Mesodermal cell (in vitro differentiated cells): Measurements from ENCODE around the gene KLF9.
A peak's percentile ranks its signal among the peaks of the same experiment; 100 is the strongest.

Experiments used
- H3K27ac ChIP-seq: 2 replicates; pipeline ENCODE4 v1.7.0; 2013; ENCODE audit warnings: mild to moderate bottlenecking, low read depth, low read length, moderate library complexity; ENCODE audit not compliant: severe bottlenecking
- H3K36me3 ChIP-seq: 2 replicates; pipeline ENCODE4 v1.7.1; 2013; ENCODE audit warnings: mild to moderate bottlenecking, low read length, moderate library complexity; ENCODE audit not compliant: control insufficient read depth, insufficient read depth
- H3K4me1 ChIP-seq: one replicate; pipeline ENCODE4 v1.7.1; 2013; ENCODE audit warnings: mild to moderate bottlenecking, low read length; ENCODE audit not compliant: insufficient read depth, control insufficient read depth, poor library complexity, severe bottlenecking
- H3K4me3 ChIP-seq: 2 replicates; pipeline ENCODE4 v1.7.0; 2013; ENCODE audit warnings: low read length, control low read depth, mild to moderate bottlenecking; ENCODE audit not compliant: insufficient read depth, poor library complexity, severe bottlenecking; ENCODE audit errors: extremely low read depth
- H3K9me3 ChIP-seq: 2 replicates; pipeline ENCODE4 v1.7.1; 2013; ENCODE audit warnings: mild to moderate bottlenecking, low read length, moderate library complexity; ENCODE audit not compliant: control insufficient read depth
- WGBS, 2 experiments: methylation state at CpG; one replicate each; pipeline ENCODE4 v1.1.5; 2013; ENCODE audit warnings: missing lambda C conversion rate in 2 of 2; ENCODE audit not compliant: insufficient coverage in 2 of 2; 5-methylcytosine and 5-hydroxymethylcytosine counted together

Gene KLF9

GRCh38 chr9:70411121-70411929 is 3.1 kb downstream of the KLF9 start:
- no peaks in the 10 kb centered on the region for H3K36me3 ChIP-seq
- peaks cover 8% of the 10 kb centered on the region for H3K4me1 ChIP-seq
- 78 to 83% methylated on average over 11 to 15 of the region's 15 CpGs for WGBS, 2 experiments
- H3K9me3 ChIP-seq, result no peaks in the 10 kb centered on the region
- peak overlapping the region; percentile 51 for H3K4me3 ChIP-seq
- no peak overlapping the region for H3K27ac ChIP-seq

- Histone ChIP-seq H3K27ac (no peak overlapping the region), H3K9me3 (no peaks in the 10 kb centered on the region), H3K4me3 (no peak overlapping the region), H3K36me3 (no peaks in the 10 kb centered on the region), H3K4me1 (peaks cover 8% of the 10 kb centered on the region)
- WGBS, 2 experiments, result 83% methylated on average over 1 of the region's 1 CpG; no CpG with 5 or more reads in 1 of the 2 experiments
Measured at GRCh38 chr9:70410368-70410767, 4.1 kb downstream of the KLF9 start.

- no peak overlapping the region for H3K4me3 ChIP-seq
Measured at GRCh38 chr9:70409800-70410199, 4.7 kb downstream of the KLF9 start.

GRCh38 chr9:70409280-70409679 is 5.2 kb downstream of the KLF9 start:
- Histone ChIP-seq H3K36me3 (no peaks in the 10 kb centered on the region), H3K4me3 (no peak overlapping the region), H3K27ac (no peak overlapping the region), H3K9me3 (no peaks in the 10 kb centered on the region), H3K4me1 (peaks cover 8% of the 10 kb centered on the region)
- 80 to 89% methylated on average over 1 of the region's 3 CpGs for WGBS, 2 experiments

More at GRCh38 chr9:70409800-70410199, 4.7 kb downstream of the KLF9 start:
- Histone ChIP-seq H3K27ac (no peak overlapping the region), H3K4me1 (peaks cover 8% of the 10 kb centered on the region), H3K9me3 (no peaks in the 10 kb centered on the region), H3K36me3 (no peaks in the 10 kb centered on the region)
- 85 to 100% methylated on average over 1 to 2 of the region's 2 CpGs for WGBS, 2 experiments

- Histone ChIP-seq H3K4me3 (no peak overlapping the region), H3K4me1 (peaks cover 8% of the 10 kb centered on the region), H3K36me3 (no peaks in the 10 kb centered on the region), H3K9me3 (no peaks in the 10 kb centered on the region), H3K27ac (no peak overlapping the region)
- WGBS, 2 experiments, result 79 to 100% methylated on average over 1 to 2 of the region's 5 CpGs
Measured at GRCh38 chr9:70408393-70409040, 5.9 kb downstream of the KLF9 start.

- peaks cover 8% of the 10 kb centered on the region for H3K4me1 ChIP-seq
- H3K36me3 ChIP-seq, result no peaks in the 10 kb centered on the region
- H3K27ac ChIP-seq, result no peak overlapping the region
- H3K4me3 ChIP-seq, result no peak overlapping the region
- H3K9me3 ChIP-seq, result no peaks in the 10 kb centered on the region
- 100% methylated on average over 2 to 3 of the region's 4 CpGs for WGBS, 2 experiments
Measured at GRCh38 chr9:70407081-70407503, 7.4 kb downstream of the KLF9 start.

- Histone ChIP-seq H3K27ac (peak overlapping the region; percentile 36), H3K4me1 (peaks cover 8% of the 10 kb centered on the region), H3K36me3 (no peaks in the 10 kb centered on the region), H3K4me3 (no peak overlapping the region), H3K9me3 (no peaks in the 10 kb centered on the region)
- WGBS, 2 experiments, result 54 to 65% methylated on average over 4 to 5 of the region's 6 CpGs
Measured at GRCh38 chr9:70406434-70406862, 8.0 kb downstream of the KLF9 start.

- Histone ChIP-seq H3K4me3 (no peak overlapping the region), H3K4me1 (peaks cover 8% of the 10 kb centered on the region), H3K36me3 (no peaks in the 10 kb centered on the region), H3K9me3 (no peaks in the 10 kb centered on the region), H3K27ac (peak overlapping the region; percentile 36)
- WGBS, 2 experiments, result 61 to 87% methylated on average over 3 of the region's 3 CpGs
Measured at GRCh38 chr9:70405808-70406433, 8.5 kb downstream of the KLF9 start.

GRCh38 chr9:70404261-70404660 is 10.2 kb downstream of the KLF9 start:
- Histone ChIP-seq H3K4me3 (no peak overlapping the region), H3K27ac (no peak overlapping the region), H3K9me3 (no peaks in the 10 kb centered on the region), H3K36me3 (no peaks in the 10 kb centered on the region), H3K4me1 (no peaks in the 10 kb centered on the region)
- no CpG with 5 or more reads among the region's 2 CpGs for WGBS, 2 experiments

- Histone ChIP-seq H3K36me3 (no peaks in the 10 kb centered on the region), H3K4me1 (no peaks in the 10 kb centered on the region), H3K4me3 (no peak overlapping the region), H3K27ac (no peak overlapping the region), H3K9me3 (no peaks in the 10 kb centered on the region)
- 93 to 94% methylated on average over 2 to 4 of the region's 4 CpGs for WGBS, 2 experiments
Measured at GRCh38 chr9:70403618-70404025, 10.8 kb downstream of the KLF9 start.
